Adrenal gland (tissue), 5 donors: Measurements from ENCODE around the gene TSHR.

Experiments
- POLR2A ChIP-seq, 2 donors: fragments of 450-650 bp; IDR thresholded peaks; one replicate each; pipeline ENCODE4 v1.6.1; 2017; ENCODE audit warnings: antibody characterized with exemption in 2 of 2, mild to moderate bottlenecking in 2 of 2, moderate library complexity in 1 of 2
- TF ChIP-seq, protein P1 (sequence below), 6 experiments: fragments of 450-650 bp in 4 of 6; fragments of 200-600 bp in 2 of 6; sonication (generic) in 1 of 6; IDR thresholded peaks; 1 replicate in 5 of 6; 2 replicates in 1 of 6; pipeline versions ENCODE4 v1.5.1 to v1.8.0; 2016 to 2021; ENCODE audit warnings: antibody characterized with exemption in 6 of 6, mild to moderate bottlenecking in 2 of 6, moderate library complexity in 1 of 6
- donor health status: DM: no; HTN: no; CAD: no.

GRCh38 chr14:81085596-81085995, 130.2 kb downstream of the TSHR start:
- TF ChIP-seq, protein P1, sequence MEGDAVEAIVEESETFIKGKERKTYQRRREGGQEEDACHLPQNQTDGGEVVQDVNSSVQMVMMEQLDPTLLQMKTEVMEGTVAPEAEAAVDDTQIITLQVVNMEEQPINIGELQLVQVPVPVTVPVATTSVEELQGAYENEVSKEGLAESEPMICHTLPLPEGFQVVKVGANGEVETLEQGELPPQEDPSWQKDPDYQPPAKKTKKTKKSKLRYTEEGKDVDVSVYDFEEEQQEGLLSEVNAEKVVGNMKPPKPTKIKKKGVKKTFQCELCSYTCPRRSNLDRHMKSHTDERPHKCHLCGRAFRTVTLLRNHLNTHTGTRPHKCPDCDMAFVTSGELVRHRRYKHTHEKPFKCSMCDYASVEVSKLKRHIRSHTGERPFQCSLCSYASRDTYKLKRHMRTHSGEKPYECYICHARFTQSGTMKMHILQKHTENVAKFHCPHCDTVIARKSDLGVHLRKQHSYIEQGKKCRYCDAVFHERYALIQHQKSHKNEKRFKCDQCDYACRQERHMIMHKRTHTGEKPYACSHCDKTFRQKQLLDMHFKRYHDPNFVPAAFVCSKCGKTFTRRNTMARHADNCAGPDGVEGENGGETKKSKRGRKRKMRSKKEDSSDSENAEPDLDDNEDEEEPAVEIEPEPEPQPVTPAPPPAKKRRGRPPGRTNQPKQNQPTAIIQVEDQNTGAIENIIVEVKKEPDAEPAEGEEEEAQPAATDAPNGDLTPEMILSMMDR (IDR thresholded peaks at IDR 0.05) = no peak
- no peak for TF ChIP-seq POLR2A (IDR thresholded peaks at IDR 0.05)
